Measurements from ENCODE around the gene LRTM2. TPM values are rescaled to one million over a fixed set of nuclear protein-coding genes. Genes with fewer than 3 reads are reported as not detected.

LRTM2 gene
- total RNA-seq, 1 experiment from 2014 or later: not detected

GRCh38 chr12:1864456-1864855, 44.1 kb downstream of the LRTM2 start:
- TF ChIP-seq SIN3A (IDR thresholded peaks at IDR 0.05; ENCODE audit: borderline replicate concordance, insufficient read depth, low read depth, low read length): no peak
- TF ChIP-seq TCF7L2 (IDR thresholded peaks at IDR 0.05; ENCODE audit: low read depth, low read length): no peak
- TF ChIP-seq REST (IDR thresholded peaks at IDR 0.05; ENCODE audit: insufficient read depth in 1 of 2, low read depth in 2 of 2, low read length in 1 of 2): no peak
- TF ChIP-seq POLR2AphosphoS5 (IDR thresholded peaks at IDR 0.05; ENCODE audit: low read depth, low read length): no peak
- TF ChIP-seq CTCF (IDR thresholded peaks at IDR 0.05): no peak

GRCh38 chr12:1864867-1865266, 44.5 kb downstream of the LRTM2 start:
- CTCF ChIA-PET: no interaction called here
- ATAC-seq: no peak

More at GRCh38 chr12:1864456-1864855, 44.1 kb downstream of the LRTM2 start:
- ATAC-seq: no peak
- Histone ChIP-seq H3K9me3 (ENCODE audit: control insufficient read depth, insufficient read depth, low read depth, low read length) (no peaks in the 10 kb centered on the region), H3K27me3 (ENCODE audit: control insufficient read depth, insufficient read depth, low read length) (no peaks in the 10 kb centered on the region), H3K36me3 (ENCODE audit: control insufficient read depth, insufficient read depth, low read length) (no peaks in the 10 kb centered on the region), H3K4me1 (ENCODE audit: control insufficient read depth, insufficient read depth, low read length) (no peaks in the 10 kb centered on the region), H3K27ac (ENCODE audit: low read length) (no peak overlapping the region), H3K4me3 (ENCODE audit: low read depth in 2 of 2, low read length in 2 of 2) (no peak overlapping the region)
- DNase-seq (ENCODE audit: low read depth, low spot score): no peak
- CTCF ChIA-PET: no interaction called here
- BruUV-seq (replicated peaks): no TSS peak
- intact Hi-C loops (cut with micrococcal nuclease; ENCODE audit: unreplicated experiment): no loop called here
- POLR2A ChIA-PET: no interaction called here
- in situ Hi-C loops (cut with HindIII; ENCODE audit: low pct_unique_long_range_greater_than_20kb, low sequenced_read_pairs): no loop called here

More at GRCh38 chr12:1864867-1865266, 44.5 kb downstream of the LRTM2 start:
- POLR2A ChIA-PET: no interaction called here
- H3K4me3 ChIP-seq (ENCODE audit: low read depth in 2 of 2, low read length in 2 of 2): no peak overlapping the region
- H3K36me3 ChIP-seq (ENCODE audit: control insufficient read depth, insufficient read depth, low read length): no peaks in the 10 kb centered on the region
- no peaks in the 10 kb centered on the region for H3K27me3 ChIP-seq (ENCODE audit: control insufficient read depth, insufficient read depth, low read length)
- DNase-seq (ENCODE audit: low read depth, low spot score): no peak
- BruUV-seq (replicated peaks): no TSS peak
- intact Hi-C loops (cut with micrococcal nuclease; ENCODE audit: unreplicated experiment) (no loop called here), in situ Hi-C loops (cut with HindIII; ENCODE audit: low pct_unique_long_range_greater_than_20kb, low sequenced_read_pairs) (no loop called here)
- H3K4me1 ChIP-seq (ENCODE audit: control insufficient read depth, insufficient read depth, low read length): no peaks in the 10 kb centered on the region
- TF ChIP-seq CTCF (IDR thresholded peaks at IDR 0.05) (no peak), TCF7L2 (IDR thresholded peaks at IDR 0.05; ENCODE audit: low read depth, low read length) (no peak), SIN3A (IDR thresholded peaks at IDR 0.05; ENCODE audit: borderline replicate concordance, insufficient read depth, low read depth, low read length) (no peak), POLR2AphosphoS5 (IDR thresholded peaks at IDR 0.05; ENCODE audit: low read depth, low read length) (no peak), REST (IDR thresholded peaks at IDR 0.05; ENCODE audit: insufficient read depth in 1 of 2, low read depth in 2 of 2, low read length in 1 of 2) (no peak)
- H3K27ac ChIP-seq (ENCODE audit: low read length): no peak overlapping the region
- H3K9me3 ChIP-seq (ENCODE audit: control insufficient read depth, insufficient read depth, low read depth, low read length): no peaks in the 10 kb centered on the region
